GM12874 (cell line): Measurements from ENCODE around the gene EVI5L.

Experiments
- TF ChIP-seq, protein P1 (sequence below): IDR thresholded peaks from 2 replicates; pipeline ENCODE4 v1.5.1; 2011; ENCODE audit warnings: low read depth, mild to moderate bottlenecking, control low read depth, low read length, moderate library complexity; ENCODE audit not compliant: insufficient read depth

EVI5L gene

GRCh38 chr19:7829561-7830271 is at the start of gene EVI5L:
Gene EVI5L (plus strand): TSS chr19:7830218. CDS start chr19:7846543, 16,325 bp downstream.
- TF ChIP-seq, protein P1, sequence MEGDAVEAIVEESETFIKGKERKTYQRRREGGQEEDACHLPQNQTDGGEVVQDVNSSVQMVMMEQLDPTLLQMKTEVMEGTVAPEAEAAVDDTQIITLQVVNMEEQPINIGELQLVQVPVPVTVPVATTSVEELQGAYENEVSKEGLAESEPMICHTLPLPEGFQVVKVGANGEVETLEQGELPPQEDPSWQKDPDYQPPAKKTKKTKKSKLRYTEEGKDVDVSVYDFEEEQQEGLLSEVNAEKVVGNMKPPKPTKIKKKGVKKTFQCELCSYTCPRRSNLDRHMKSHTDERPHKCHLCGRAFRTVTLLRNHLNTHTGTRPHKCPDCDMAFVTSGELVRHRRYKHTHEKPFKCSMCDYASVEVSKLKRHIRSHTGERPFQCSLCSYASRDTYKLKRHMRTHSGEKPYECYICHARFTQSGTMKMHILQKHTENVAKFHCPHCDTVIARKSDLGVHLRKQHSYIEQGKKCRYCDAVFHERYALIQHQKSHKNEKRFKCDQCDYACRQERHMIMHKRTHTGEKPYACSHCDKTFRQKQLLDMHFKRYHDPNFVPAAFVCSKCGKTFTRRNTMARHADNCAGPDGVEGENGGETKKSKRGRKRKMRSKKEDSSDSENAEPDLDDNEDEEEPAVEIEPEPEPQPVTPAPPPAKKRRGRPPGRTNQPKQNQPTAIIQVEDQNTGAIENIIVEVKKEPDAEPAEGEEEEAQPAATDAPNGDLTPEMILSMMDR = no peak

DNA sequence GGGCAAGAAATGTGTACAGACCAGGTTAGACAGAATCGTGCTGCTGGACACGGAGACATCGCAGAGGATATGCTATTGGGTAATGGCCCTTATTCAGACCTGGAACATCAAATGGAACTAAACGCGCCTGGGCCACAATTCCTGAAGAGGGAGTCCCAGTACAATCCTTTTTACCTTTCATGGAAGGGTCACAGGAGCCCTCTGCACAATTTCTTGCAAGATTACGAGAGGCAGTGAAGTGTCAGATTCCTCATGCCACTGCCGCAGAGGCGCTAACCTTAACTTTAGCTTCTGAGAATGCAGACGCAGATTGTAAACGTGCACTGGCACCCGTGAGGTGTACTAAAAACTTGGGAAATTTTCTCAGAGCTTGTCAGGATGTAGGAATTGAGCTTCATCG is 48.9 kb upstream of the EVI5L start:
- TF ChIP-seq, protein P1 = no peak

GRCh38 chr19:7783991-7784423 is 46.0 kb upstream of the EVI5L start:
- TF ChIP-seq, protein P1 = no peak

DNA sequence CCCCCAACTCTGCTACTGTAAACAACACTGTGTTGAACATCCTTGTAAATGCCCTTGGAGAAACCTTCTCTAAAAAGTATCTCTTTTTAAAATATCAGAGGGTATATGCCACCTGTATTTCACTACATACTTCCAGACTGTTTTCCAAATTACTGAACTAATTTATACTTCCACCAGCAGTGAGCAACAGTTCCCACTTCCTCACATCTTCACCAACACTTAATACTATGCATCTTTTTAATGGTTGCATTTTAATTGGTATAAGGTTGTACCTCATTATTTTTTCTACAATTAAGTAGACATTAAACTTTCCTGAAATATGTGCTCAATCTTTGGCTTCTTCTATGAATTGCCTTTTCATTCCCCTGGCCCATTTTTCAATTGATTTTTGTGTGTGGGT is 45.2 kb upstream of the EVI5L start:
- TF ChIP-seq, protein P1 = no peak

- TF ChIP-seq, protein P1 = no peak
Measured at GRCh38 chr19:7787141-7787540, 42.9 kb upstream of the EVI5L start.

DNA sequence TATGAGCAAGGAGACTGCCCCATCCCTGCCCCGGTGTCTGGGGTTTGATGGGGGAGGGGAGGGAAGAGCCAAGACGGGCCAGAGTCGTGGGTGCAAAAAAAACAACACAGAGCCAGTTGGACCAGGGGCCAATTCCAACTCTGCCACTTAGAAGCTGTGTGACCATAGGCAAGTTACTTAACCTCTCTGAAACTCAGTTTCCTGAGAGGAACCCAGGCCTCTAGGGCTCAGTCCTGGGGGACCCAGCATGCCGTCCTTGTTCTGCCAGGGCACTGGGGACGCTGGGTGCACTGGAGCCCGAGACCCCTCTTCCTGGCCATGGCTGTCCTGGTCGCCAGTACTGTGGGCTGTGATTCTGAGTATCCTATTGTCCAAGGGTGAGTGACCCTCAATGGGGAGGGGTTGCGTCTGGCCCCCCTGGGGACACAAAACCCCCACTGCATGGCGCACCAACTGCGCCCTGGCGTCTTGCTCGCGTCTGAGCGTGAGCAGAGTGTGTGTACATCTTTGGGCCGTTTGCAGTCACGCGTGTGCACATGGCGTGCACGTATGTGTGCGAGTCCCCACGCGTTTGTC is 42.3 kb upstream of the EVI5L start:
- TF ChIP-seq, protein P1 = no peak

GRCh38 chr19:7788178-7788932 is 41.7 kb upstream of the EVI5L start:
- TF ChIP-seq, protein P1 = no peak
